Trophoblast cell (in vitro differentiated cells and primary cell): ENCODE results near the gene DEK.
"Not testable (repeated sequence)": the region's sequence is repeated elsewhere in the genome, so short reads cannot be mapped to it uniquely, and the experiment has no call there.

Experiments
- DNase-seq, 2 donors: peaks; one replicate each; pipeline ENCODE4 v3.0.0-alpha.2; 2016
- H2AFZ ChIP-seq: 2 replicates; pipeline ENCODE4 v1.6.1; 2013; ENCODE audit warnings: low read length, moderate library complexity, mild to moderate bottlenecking; ENCODE audit not compliant: insufficient read depth, poor library complexity
- H2AK5ac ChIP-seq: 2 replicates; pipeline ENCODE4 v1.6.1; 2013; ENCODE audit warnings: mild to moderate bottlenecking, low read length
- H2BK120ac ChIP-seq: 2 replicates; pipeline ENCODE4 v1.6.1; 2013; ENCODE audit warnings: low read length, mild to moderate bottlenecking, moderate library complexity; ENCODE audit not compliant: insufficient read depth, poor library complexity
- H2BK12ac ChIP-seq: 2 replicates; pipeline ENCODE4 v1.6.1; 2013; ENCODE audit warnings: mild to moderate bottlenecking, low read length, moderate library complexity
- H2BK5ac ChIP-seq: 2 replicates; pipeline ENCODE4 v1.6.1; 2013; ENCODE audit warnings: low read length, low read depth, moderate library complexity, mild to moderate bottlenecking; ENCODE audit not compliant: poor library complexity
- H3K14ac ChIP-seq: 2 replicates; pipeline ENCODE4 v1.6.1; 2013; ENCODE audit warnings: mild to moderate bottlenecking, low read length
- H3K18ac ChIP-seq: 2 replicates; pipeline ENCODE4 v1.6.1; 2013; ENCODE audit warnings: mild to moderate bottlenecking, low read length
- H3K23ac ChIP-seq: 2 replicates; pipeline ENCODE4 v1.6.1; 2013; ENCODE audit warnings: low read length
- H3K27ac ChIP-seq: 2 replicates; pipeline ENCODE4 v1.5.1; 2013; ENCODE audit warnings: low read depth, mild to moderate bottlenecking, inconsistent platforms, low read length, moderate library complexity
- H3K27me3 ChIP-seq: 2 replicates; pipeline ENCODE4 v1.6.1; 2013; ENCODE audit warnings: inconsistent platforms, mild to moderate bottlenecking, low read length, moderate library complexity; ENCODE audit not compliant: insufficient read depth
- H3K36me3 ChIP-seq, 2 experiments: 1 replicate in 1 of 2; 2 replicates in 1 of 2; pipeline ENCODE4 v1.6.1; 2013; ENCODE audit warnings: low read length in 2 of 2, mild to moderate bottlenecking in 2 of 2, moderate library complexity in 1 of 2; ENCODE audit not compliant: insufficient read depth in 2 of 2, control insufficient read depth in 1 of 2
- H3K4ac ChIP-seq: 2 replicates; pipeline ENCODE4 v1.6.1; 2013; ENCODE audit warnings: low read depth, mild to moderate bottlenecking, low read length, moderate library complexity
- H3K4me1 ChIP-seq, 2 experiments: 1 replicate in 1 of 2; 2 replicates in 1 of 2; pipeline ENCODE4 v1.6.1; 2013; ENCODE audit warnings: low read length in 2 of 2, mild to moderate bottlenecking in 2 of 2, moderate library complexity in 1 of 2; ENCODE audit not compliant: insufficient read depth in 2 of 2, control insufficient read depth in 1 of 2
- H3K4me2 ChIP-seq: 2 replicates; pipeline ENCODE4 v1.6.1; 2013; ENCODE audit warnings: inconsistent platforms, mild to moderate bottlenecking, low read length, moderate library complexity
- H3K4me3 ChIP-seq: 2 replicates; pipeline ENCODE4 v1.5.1; 2013; ENCODE audit warnings: mild to moderate bottlenecking, low read depth, low read length, inconsistent platforms
- H3K79me1 ChIP-seq: one replicate; pipeline ENCODE4 v1.6.1; 2013; ENCODE audit warnings: low read length
- H3K79me2 ChIP-seq: 2 replicates; pipeline ENCODE4 v1.6.1; 2013; ENCODE audit warnings: low read length, mild to moderate bottlenecking; ENCODE audit not compliant: control insufficient read depth, insufficient read depth, poor library complexity
- H3K9ac ChIP-seq: 2 replicates; pipeline ENCODE4 v1.6.1; 2013; ENCODE audit warnings: mild to moderate bottlenecking, low read length
- H3K9me3 ChIP-seq: 2 replicates; pipeline ENCODE4 v1.6.1; 2013; ENCODE audit warnings: low read depth, mild to moderate bottlenecking, control low read depth, inconsistent platforms, low read length; ENCODE audit not compliant: insufficient read depth
- H4K12ac ChIP-seq: 2 replicates; pipeline ENCODE4 v1.6.1; 2013; ENCODE audit warnings: low read depth, mild to moderate bottlenecking, low read length, moderate library complexity
- H4K8ac ChIP-seq: 2 replicates; pipeline ENCODE4 v1.6.1; 2013; ENCODE audit warnings: low read depth, mild to moderate bottlenecking, low read length, moderate library complexity
- H4K91ac ChIP-seq: one replicate; pipeline ENCODE4 v1.6.1; 2013; ENCODE audit warnings: low read depth, mild to moderate bottlenecking, low read length, moderate library complexity
- WGBS: extraction: QIAGEN DNeasy Blood & Tissue Kit; methylation state at CpG from one replicate; pipeline ENCODE4 v1.1.7; 2013; ENCODE audit warnings: missing lambda C conversion rate; ENCODE audit not compliant: insufficient read length, insufficient coverage; ENCODE audit errors: extremely low coverage; 5-methylcytosine and 5-hydroxymethylcytosine counted together

DEK gene

GRCh38 chr6:18228590-18228989 lies 35.7 kb downstream of the DEK start:
- peaks cover 8 to 16% of the 10 kb centered on the region in 2 experiments for H3K36me3 ChIP-seq
- WGBS, result no CpG with 5 or more reads among the region's 14 CpGs
- H3K18ac ChIP-seq, result not testable (repeated sequence)

GRCh38 chr6:18227166-18227565 lies 37.2 kb downstream of the DEK start:
- H3K23ac ChIP-seq, H4K91ac ChIP-seq, H3K4me1 ChIP-seq, H3K79me1 ChIP-seq, H3K4me2 ChIP-seq, H3K9ac ChIP-seq, H3K27ac ChIP-seq, H3K4me3 ChIP-seq, H3K79me2 ChIP-seq, H3K14ac ChIP-seq, H2AFZ ChIP-seq, H3K27me3 ChIP-seq, H3K18ac ChIP-seq, H3K4ac ChIP-seq, H2BK12ac ChIP-seq, H2AK5ac ChIP-seq, H2BK120ac ChIP-seq, H3K9me3 ChIP-seq, H2BK5ac ChIP-seq, H4K12ac ChIP-seq, H4K8ac ChIP-seq: not testable (repeated sequence)
- no CpG with 5 or more reads among the region's 9 CpGs for WGBS
- DNase-seq, result peak; percentile 86 to 93
- peaks cover 8 to 16% of the 10 kb centered on the region in 2 experiments for H3K36me3 ChIP-seq

More at GRCh38 chr6:18228590-18228989, 35.7 kb downstream of the DEK start:
- H2AK5ac ChIP-seq, H3K79me2 ChIP-seq, H3K4me1 ChIP-seq, H4K91ac ChIP-seq, H2BK120ac ChIP-seq, H3K14ac ChIP-seq, DNase-seq, H2AFZ ChIP-seq, H3K4me3 ChIP-seq, H2BK12ac ChIP-seq, H3K27me3 ChIP-seq, H3K4ac ChIP-seq, H3K9ac ChIP-seq, H3K79me1 ChIP-seq, H4K12ac ChIP-seq, H3K27ac ChIP-seq, H2BK5ac ChIP-seq, H3K9me3 ChIP-seq, H3K23ac ChIP-seq, H3K4me2 ChIP-seq, H4K8ac ChIP-seq: not testable (repeated sequence)

GRCh38 chr6:18226451-18227105 lies 37.8 kb downstream of the DEK start:
- H3K4me2 ChIP-seq, result not testable (repeated sequence)
- no CpG with 5 or more reads among the region's 5 CpGs for WGBS
- H3K36me3 ChIP-seq, result peaks cover 8 to 16% of the 10 kb centered on the region in 2 experiments

GRCh38 chr6:18221288-18221615 lies 43.1 kb downstream of the DEK start:
- WGBS, result no CpG with 5 or more reads among the region's 4 CpGs
- no peak overlapping the region for H3K4me3 ChIP-seq

More at GRCh38 chr6:18226451-18227105, 37.8 kb downstream of the DEK start:
- H3K79me1 ChIP-seq, H3K4me3 ChIP-seq, H2AFZ ChIP-seq, H3K23ac ChIP-seq, H3K14ac ChIP-seq, H2AK5ac ChIP-seq, H4K12ac ChIP-seq, H4K8ac ChIP-seq, H3K79me2 ChIP-seq, H3K4ac ChIP-seq, H2BK5ac ChIP-seq, H3K4me1 ChIP-seq, H2BK120ac ChIP-seq, H4K91ac ChIP-seq, H3K9ac ChIP-seq, H3K9me3 ChIP-seq, H3K27ac ChIP-seq, H3K27me3 ChIP-seq, H2BK12ac ChIP-seq, H3K18ac ChIP-seq: not testable (repeated sequence)
- peak; percentile 94 to 99 for DNase-seq

More at GRCh38 chr6:18221288-18221615, 43.1 kb downstream of the DEK start:
- DNase-seq, result no peak
- H3K14ac ChIP-seq, result no peak overlapping the region
- no peak overlapping the region for H2BK12ac ChIP-seq
- no peak overlapping the region for H3K4ac ChIP-seq
- H3K9ac ChIP-seq, result no peak overlapping the region
- no peaks in the 10 kb centered on the region for H3K79me1 ChIP-seq
- H3K27me3 ChIP-seq, result no peaks in the 10 kb centered on the region
- no peak overlapping the region for H2BK120ac ChIP-seq
- H2AFZ ChIP-seq, result no peak overlapping the region
- no peak overlapping the region for H3K23ac ChIP-seq
- H3K79me2 ChIP-seq, result no peaks in the 10 kb centered on the region
- peaks cover 0 to 2% of the 10 kb centered on the region in 2 experiments for H3K36me3 ChIP-seq
- H2BK5ac ChIP-seq, result no peak overlapping the region
- H2AK5ac ChIP-seq, result no peak overlapping the region
- H3K4me1 ChIP-seq, result no peaks in the 10 kb centered on the region
- no peak overlapping the region for H4K12ac ChIP-seq
- no peak overlapping the region for H3K18ac ChIP-seq
- no peak overlapping the region for H4K8ac ChIP-seq
- no peak overlapping the region for H3K27ac ChIP-seq
- no peak overlapping the region for H3K4me2 ChIP-seq
- peaks cover 1% of the 10 kb centered on the region for H3K9me3 ChIP-seq
- H4K91ac ChIP-seq, result no peak overlapping the region
